Endothelial cell of umbilical vein (primary cell): ENCODE measurements around the gene DNAJC4. TPM values are rescaled to one million over a fixed set of nuclear protein-coding genes. Genes with fewer than 3 reads are reported as not detected.

Source experiments
- BruUV-seq: library from RNA; stranded (reverse); fragments of 400-500 nt; replicated peaks from 2 replicates; lab custom pipeline; 2021; lab: Mats Ljungman, UMichigan
- CTCF ChIA-PET: fragments of 300-600, 350-600 bp; sonication (Branson Sonifier 250); formaldehyde crosslinking; loops from one replicate; lab custom pipeline; 2021; ENCODE audit warnings: antibody characterized with exemption, inconsistent platforms; lab: Charles Lee
- POLR2A ChIA-PET: fragments of 300-600, 350-600 bp; sonication (Branson Sonifier 250); formaldehyde crosslinking; loops from one replicate; lab custom pipeline; 2021; ENCODE audit warnings: antibody characterized with exemption, inconsistent platforms; lab: Charles Lee
- DNase-seq: peaks from one replicate; pipeline ENCODE4 v3.0.0-alpha.2; 2011; ENCODE audit warnings: low read depth, low spot score
- FAIRE-seq: peaks from 2 replicates; lab custom pipeline; 2011; peaks lifted over from hg19 to GRCh38; lab: Jason Lieb, UNC
- H2AFZ ChIP-seq: 2 replicates; pipeline ENCODE4 v1.6.0; 2012; ENCODE audit warnings: low read depth, low read length, control low read depth, inconsistent platforms
- H3K27ac ChIP-seq: 2 replicates; pipeline ENCODE4 v1.5.1; 2011; ENCODE audit warnings: low read depth, mild to moderate bottlenecking, control low read depth, low read length, moderate library complexity; ENCODE audit not compliant: insufficient read depth
- H3K27me3 ChIP-seq, 2 experiments: 2 replicates each; pipeline versions ENCODE4 v1.6.0 to v1.6.1; 2011; ENCODE audit warnings: low read length in 2 of 2, mixed read lengths in 1 of 2; ENCODE audit not compliant: control insufficient read depth in 2 of 2, insufficient read depth in 2 of 2
- H3K36me3 ChIP-seq, 2 experiments: 2 replicates in 1 of 2; 3 replicates in 1 of 2; pipeline ENCODE4 v1.5.1; 2011; ENCODE audit warnings: low read length in 2 of 2, mild to moderate bottlenecking in 1 of 2, moderate library complexity in 1 of 2; ENCODE audit not compliant: control insufficient read depth in 2 of 2, insufficient read depth in 2 of 2; ENCODE audit errors: extremely low read depth in 1 of 2
- H3K4me1 ChIP-seq: 3 replicates; pipeline ENCODE4 v1.5.1; 2011; ENCODE audit warnings: mild to moderate bottlenecking, low read length; ENCODE audit not compliant: control insufficient read depth, insufficient read depth; ENCODE audit errors: extremely low read depth
- H3K4me2 ChIP-seq: 2 replicates; pipeline ENCODE4 v1.6.1; 2011; ENCODE audit warnings: low read length, control low read depth, mixed read lengths; ENCODE audit not compliant: insufficient read depth
- H3K4me3 ChIP-seq, 3 experiments: fragments of 200-600 bp in 1 of 3; sonication (generic), shearing (Covaris generic) in 1 of 3; replicated peaks in 1 of 3; 2 replicates each; pipeline ENCODE4 v1.5.1; 2011 to 2016; ENCODE audit warnings: control low read depth in 3 of 3, low read length in 3 of 3, mild to moderate bottlenecking in 2 of 3, inconsistent platforms in 1 of 3, low read depth in 1 of 3, moderate library complexity in 1 of 3; ENCODE audit not compliant: insufficient read depth in 1 of 3
- H3K79me2 ChIP-seq: 2 replicates; pipeline ENCODE4 v1.6.0; 2012; ENCODE audit warnings: low read length, inconsistent platforms; ENCODE audit not compliant: control insufficient read depth, insufficient read depth
- H3K9ac ChIP-seq: replicated peaks from 2 replicates; pipeline ENCODE3; 2011; ENCODE audit warnings: low read length, control low read depth; ENCODE audit not compliant: insufficient read depth; ENCODE audit errors: extremely low read depth
- H3K9me1 ChIP-seq: replicated peaks from 3 replicates; pipeline ENCODE4 v1.6.0; 2011; ENCODE audit warnings: mild to moderate bottlenecking, low read length; ENCODE audit not compliant: control insufficient read depth, insufficient read depth; ENCODE audit errors: extremely low read depth
- H3K9me3 ChIP-seq: replicated peaks from 2 replicates; pipeline ENCODE4 v1.5.1; 2012; ENCODE audit warnings: low read length, inconsistent platforms; ENCODE audit not compliant: control insufficient read depth, insufficient read depth
- H4K20me1 ChIP-seq: replicated peaks from 2 replicates; pipeline ENCODE3; 2011; ENCODE audit warnings: mild to moderate bottlenecking, low read length; ENCODE audit not compliant: control insufficient read depth, insufficient read depth; ENCODE audit errors: extremely low read depth
- EZH2 ChIP-seq: IDR thresholded peaks from 2 replicates; pipeline ENCODE4 v1.6.1; 2012; ENCODE audit warnings: borderline replicate concordance, low read depth, mild to moderate bottlenecking, moderate library complexity, low read length, inconsistent platforms; ENCODE audit not compliant: severe bottlenecking
- FOS ChIP-seq: IDR thresholded peaks from 2 replicates; pipeline ENCODE4 v1.6.1; 2011; ENCODE audit warnings: mild to moderate bottlenecking, low read length, moderate library complexity, borderline replicate concordance; ENCODE audit not compliant: insufficient read depth
- GATA2 ChIP-seq: IDR thresholded peaks from 2 replicates; pipeline ENCODE4 v1.7.0; 2011; ENCODE audit warnings: low read depth, mild to moderate bottlenecking, moderate library complexity, mixed read lengths, low read length; ENCODE audit not compliant: insufficient read length, insufficient read depth
- JUN ChIP-seq: IDR thresholded peaks from 2 replicates; pipeline ENCODE4 v1.6.1; 2011; ENCODE audit warnings: borderline replicate concordance, low read depth; ENCODE audit not compliant: insufficient read length, insufficient read depth
- MYC ChIP-seq: IDR thresholded peaks from one replicate; pipeline ENCODE4 v1.6.1; 2011; ENCODE audit warnings: mild to moderate bottlenecking, low read depth, low read length
- POLR2A ChIP-seq: IDR thresholded peaks from 2 replicates; pipeline ENCODE4 v1.6.1; 2012; ENCODE audit warnings: low read depth, mild to moderate bottlenecking, control low read depth, low read length
- POLR2AphosphoS5 ChIP-seq: IDR thresholded peaks from 2 replicates; pipeline ENCODE4 v1.6.1; 2012; ENCODE audit warnings: low read depth, mild to moderate bottlenecking, control low read depth, low read length, moderate library complexity; ENCODE audit not compliant: insufficient read depth
- dilution Hi-C: fragments of 300-500 bp; cut with MboI; formaldehyde crosslinking; loops from one replicate; pipeline ENCODE4 v1.15.0; 2019; ENCODE audit warnings: low sequenced_read_pairs; ENCODE audit not compliant: extremely low pct_ligation_motif_present
- intact Hi-C: fragments of 100-400 bp; cut with micrococcal nuclease; formaldehyde crosslinking; loops from one replicate; pipeline ENCODE4 v1.10.0; 2022
- polyA plus RNA-seq, 4 experiments: library from polyadenylated mRNA; depleted of rRNA in 3 of 4; stranded (reverse) in 3 of 4; unstranded in 1 of 4; fragments of >200 nt; gene quantifications; 2 replicates each; pipeline versions ENCODE4 v1.2.1 to v1.2.3, GENCODE V29; 2011 to 2012; ENCODE audit warnings: missing spikeins in 1 of 4
- total RNA-seq: library from RNA; stranded (reverse); gene quantifications from 2 replicates; pipeline ENCODE4 v1.2.3, GENCODE V29; 2021
- TF ChIP-seq, protein P1 (sequence below): IDR thresholded peaks from 2 replicates; pipeline ENCODE4 v1.6.1; 2011; ENCODE audit not compliant: insufficient read depth, insufficient read length
- TF ChIP-seq, protein P2 (sequence below), 2 donors: IDR thresholded peaks; 1 replicate in 1 of 2; 2 replicates in 1 of 2; pipeline ENCODE4 v1.5.1; 2011; ENCODE audit warnings: low read length in 2 of 2, mild to moderate bottlenecking in 2 of 2, moderate library complexity in 2 of 2, control low read depth in 1 of 2, inconsistent platforms in 1 of 2, low read depth in 1 of 2; ENCODE audit not compliant: insufficient read depth in 1 of 2; ENCODE audit errors: extremely low read depth in 1 of 2

Gene DNAJC4
- total and polyA plus RNA-seq, 2 donors (not counting 3 experiments of a cell fraction or from before 2014, with no cell fraction given), result 23.5 to 41.2 TPM

DNA sequence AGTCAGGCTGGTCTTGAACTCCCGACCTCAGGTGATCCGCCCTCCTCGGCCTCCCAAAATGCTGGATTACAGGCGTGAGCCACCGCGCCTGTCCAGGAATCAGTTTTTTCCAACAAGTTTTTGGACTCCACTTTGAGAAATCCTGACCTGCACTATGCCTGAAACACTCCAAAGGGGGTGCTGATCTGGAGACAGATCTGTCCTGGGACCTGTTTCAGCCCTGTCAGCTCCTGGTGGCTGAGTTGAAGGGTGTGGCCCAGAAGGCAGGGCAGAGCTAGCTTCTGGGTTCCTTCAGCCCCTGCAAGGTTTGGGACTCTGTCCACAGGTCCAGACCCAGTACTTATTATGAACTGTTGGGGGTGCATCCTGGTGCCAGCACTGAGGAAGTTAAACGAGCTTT is 1.2 kb downstream of the DNAJC4 start:
- Histone ChIP-seq H3K9me3 (no peaks in the 10 kb centered on the region), H4K20me1 (no peaks in the 10 kb centered on the region), H3K4me1 (peaks cover 15% of the 10 kb centered on the region), H3K79me2 (peaks cover 6% of the 10 kb centered on the region), H3K9me1 (no peaks in the 10 kb centered on the region), H2AFZ (no peak overlapping the region), H3K27me3 (no peaks in the 10 kb centered on the region), H3K4me3 (no peak overlapping the region), H3K27ac (no peak overlapping the region), H3K9ac (no peak overlapping the region), H3K4me2 (no peak overlapping the region), H3K36me3 (peaks cover 0 to 2% of the 10 kb centered on the region in 2 experiments)
- dilution Hi-C loops (no loop called here), intact Hi-C loops (loop anchor here (5.0 kb wide), 1 partner anchor 44 kb away; the partner anchor contains the start of gene STIP1)
- TF ChIP-seq, protein P1, sequence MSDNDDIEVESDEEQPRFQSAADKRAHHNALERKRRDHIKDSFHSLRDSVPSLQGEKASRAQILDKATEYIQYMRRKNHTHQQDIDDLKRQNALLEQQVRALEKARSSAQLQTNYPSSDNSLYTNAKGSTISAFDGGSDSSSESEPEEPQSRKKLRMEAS, result no peak
- TF ChIP-seq JUN, result no peak
- no peak for TF ChIP-seq POLR2AphosphoS5
- TF ChIP-seq, protein P2, sequence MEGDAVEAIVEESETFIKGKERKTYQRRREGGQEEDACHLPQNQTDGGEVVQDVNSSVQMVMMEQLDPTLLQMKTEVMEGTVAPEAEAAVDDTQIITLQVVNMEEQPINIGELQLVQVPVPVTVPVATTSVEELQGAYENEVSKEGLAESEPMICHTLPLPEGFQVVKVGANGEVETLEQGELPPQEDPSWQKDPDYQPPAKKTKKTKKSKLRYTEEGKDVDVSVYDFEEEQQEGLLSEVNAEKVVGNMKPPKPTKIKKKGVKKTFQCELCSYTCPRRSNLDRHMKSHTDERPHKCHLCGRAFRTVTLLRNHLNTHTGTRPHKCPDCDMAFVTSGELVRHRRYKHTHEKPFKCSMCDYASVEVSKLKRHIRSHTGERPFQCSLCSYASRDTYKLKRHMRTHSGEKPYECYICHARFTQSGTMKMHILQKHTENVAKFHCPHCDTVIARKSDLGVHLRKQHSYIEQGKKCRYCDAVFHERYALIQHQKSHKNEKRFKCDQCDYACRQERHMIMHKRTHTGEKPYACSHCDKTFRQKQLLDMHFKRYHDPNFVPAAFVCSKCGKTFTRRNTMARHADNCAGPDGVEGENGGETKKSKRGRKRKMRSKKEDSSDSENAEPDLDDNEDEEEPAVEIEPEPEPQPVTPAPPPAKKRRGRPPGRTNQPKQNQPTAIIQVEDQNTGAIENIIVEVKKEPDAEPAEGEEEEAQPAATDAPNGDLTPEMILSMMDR (IDR thresholded peaks at IDR 0.05; ENCODE audit: extremely low read depth in 1 of 2, insufficient read depth in 1 of 2, low read depth in 1 of 2, low read length in 2 of 2), result no peak
- no peak for TF ChIP-seq GATA2
- TF ChIP-seq POLR2A, result no peak
- TF ChIP-seq FOS, result no peak
- TF ChIP-seq EZH2, result no peak
- no peak for TF ChIP-seq MYC
- ChIA-PET POLR2A (interaction anchor here (0.7 kb wide), 1 partner anchor 46 kb away, joined by 3 read pairs; the partner anchor contains the start of gene STIP1), CTCF (interaction anchor here (0.9 to 2.0 kb wide), 3 partner anchors 24 to 73 kb away, joined by 3 to 4 read pairs (median 4); no protein-coding TSS in a partner anchor)
- no TSS peak for BruUV-seq
- DNase-seq (no peak), FAIRE-seq (no peak)
